DOHH2 (cell line): ENCODE results near the gene EPB41L4B.

Source experiments
- EZH2phosphoT487 ChIP-seq: fragments of 200-600 bp; sonication (generic); IDR thresholded peaks from 2 replicates; pipeline ENCODE4 v1.6.1; 2017; ENCODE audit warnings: borderline replicate concordance, mild to moderate bottlenecking, antibody characterized with exemption, low read length, moderate library complexity, mixed read lengths
- TF ChIP-seq, protein P1 (sequence below): fragments of 200-600 bp; sonication (generic); IDR thresholded peaks from one replicate; pipeline ENCODE4 v1.5.1; 2014; ENCODE audit warnings: antibody characterized with exemption, mild to moderate bottlenecking, low read depth, low read length; ENCODE audit not compliant: poor library complexity, severe bottlenecking

GRCh38 chr9:109225629-109226028 lies 95.2 kb downstream of the EPB41L4B start:
- TF ChIP-seq, protein P1, sequence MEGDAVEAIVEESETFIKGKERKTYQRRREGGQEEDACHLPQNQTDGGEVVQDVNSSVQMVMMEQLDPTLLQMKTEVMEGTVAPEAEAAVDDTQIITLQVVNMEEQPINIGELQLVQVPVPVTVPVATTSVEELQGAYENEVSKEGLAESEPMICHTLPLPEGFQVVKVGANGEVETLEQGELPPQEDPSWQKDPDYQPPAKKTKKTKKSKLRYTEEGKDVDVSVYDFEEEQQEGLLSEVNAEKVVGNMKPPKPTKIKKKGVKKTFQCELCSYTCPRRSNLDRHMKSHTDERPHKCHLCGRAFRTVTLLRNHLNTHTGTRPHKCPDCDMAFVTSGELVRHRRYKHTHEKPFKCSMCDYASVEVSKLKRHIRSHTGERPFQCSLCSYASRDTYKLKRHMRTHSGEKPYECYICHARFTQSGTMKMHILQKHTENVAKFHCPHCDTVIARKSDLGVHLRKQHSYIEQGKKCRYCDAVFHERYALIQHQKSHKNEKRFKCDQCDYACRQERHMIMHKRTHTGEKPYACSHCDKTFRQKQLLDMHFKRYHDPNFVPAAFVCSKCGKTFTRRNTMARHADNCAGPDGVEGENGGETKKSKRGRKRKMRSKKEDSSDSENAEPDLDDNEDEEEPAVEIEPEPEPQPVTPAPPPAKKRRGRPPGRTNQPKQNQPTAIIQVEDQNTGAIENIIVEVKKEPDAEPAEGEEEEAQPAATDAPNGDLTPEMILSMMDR = no peak
- TF ChIP-seq EZH2phosphoT487 = no peak
